ENCODE measurements around the gene ZBTB16.

ZBTB16 gene

DNA sequence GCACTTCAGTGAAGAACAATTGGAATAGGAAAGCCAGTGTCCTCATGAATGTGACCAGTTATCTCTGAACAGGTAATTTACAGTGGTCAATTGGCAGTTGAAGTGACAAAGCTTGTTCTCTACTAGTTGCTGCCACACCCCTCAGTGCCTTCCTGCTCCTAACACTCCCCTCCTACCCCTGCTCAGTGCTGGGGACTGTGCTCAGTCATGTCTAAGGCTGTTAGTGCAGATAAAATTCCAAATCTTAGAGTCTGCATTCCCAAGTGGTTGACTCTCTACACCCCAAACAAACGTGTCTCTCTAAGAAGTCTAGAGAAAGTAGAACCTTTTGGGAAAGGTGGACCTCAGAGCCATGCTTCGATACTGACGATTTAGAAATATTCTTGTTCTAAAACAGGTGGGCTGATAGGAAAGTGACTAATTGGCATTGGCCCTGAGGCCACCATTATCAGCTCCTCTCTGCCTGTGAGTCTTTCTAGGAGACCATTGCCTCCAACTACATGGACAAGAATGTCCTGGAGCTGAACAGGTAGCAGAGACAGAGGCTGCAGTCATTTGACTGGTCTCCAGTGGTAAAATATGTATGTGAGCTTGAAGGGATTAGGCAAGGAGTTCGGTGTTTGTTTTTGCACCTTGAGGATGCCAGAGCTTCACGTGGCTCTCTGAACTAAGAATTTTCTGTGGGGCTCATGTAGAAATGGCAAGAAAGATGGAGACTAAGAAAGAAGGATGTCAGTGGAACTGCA is 214.6 kb downstream of the ZBTB16 start:
- no peak for DNase-seq

DNA sequence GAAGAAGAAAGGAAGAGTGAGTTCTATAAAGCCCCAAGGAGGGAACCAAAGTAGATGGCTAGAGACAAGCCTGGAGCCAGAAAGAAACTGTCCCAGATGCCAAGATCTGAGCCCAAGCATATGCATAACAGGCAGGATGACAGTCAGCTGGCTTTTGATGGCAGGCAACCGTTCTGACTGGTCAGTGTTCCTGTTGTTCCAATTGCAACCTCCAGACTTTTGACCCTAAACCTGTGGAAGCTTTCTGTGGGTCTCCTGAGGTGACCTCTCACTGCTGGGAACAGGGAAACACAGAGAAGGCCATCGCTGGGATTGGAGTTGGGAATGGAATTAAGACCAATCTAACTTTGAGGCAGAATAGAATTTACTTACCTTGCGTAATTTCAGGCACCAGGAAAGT is 215.1 kb downstream of the ZBTB16 start:
- DNase-seq, result no peak

DNA sequence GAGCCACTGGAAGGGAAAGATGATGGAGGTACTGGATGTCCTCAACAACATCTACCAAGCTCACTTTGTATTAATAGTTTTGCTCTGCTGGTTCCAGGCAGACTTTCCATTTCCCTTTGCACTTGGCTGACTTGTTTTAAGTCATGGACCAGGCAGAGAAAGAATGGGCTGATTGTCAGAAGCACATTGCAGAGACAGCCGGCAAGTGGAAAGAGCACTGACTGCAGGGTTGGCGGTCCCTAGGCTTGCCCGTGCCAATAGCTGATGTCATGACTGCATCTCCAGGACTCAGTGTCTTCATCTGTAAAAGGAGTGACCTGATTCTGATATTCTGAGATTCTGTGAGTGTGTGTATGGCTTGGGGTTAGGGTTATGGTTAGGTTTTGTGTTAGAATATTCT is 215.8 kb downstream of the ZBTB16 start:
- no peak for DNase-seq

DNA sequence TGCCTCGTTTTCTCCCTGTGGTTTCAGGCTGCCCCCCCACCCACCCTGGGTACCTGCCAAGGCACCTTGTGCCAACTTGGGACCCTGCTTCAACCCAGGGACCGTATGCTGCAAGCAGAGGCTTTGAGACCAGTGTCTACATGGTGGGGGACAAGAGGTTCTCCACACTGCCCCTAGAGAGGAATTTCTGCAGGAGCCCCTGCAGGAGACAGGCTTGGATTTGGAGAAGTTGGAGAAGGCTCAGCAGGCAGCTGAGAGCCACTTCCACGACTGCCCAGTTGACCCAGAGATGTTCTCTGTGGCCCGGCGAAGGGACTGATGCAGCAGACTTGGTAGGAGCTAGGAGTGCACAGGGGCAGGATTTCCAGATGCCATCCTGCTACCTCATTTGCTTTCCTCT is 216.6 kb downstream of the ZBTB16 start:
- no peak for DNase-seq

DNA sequence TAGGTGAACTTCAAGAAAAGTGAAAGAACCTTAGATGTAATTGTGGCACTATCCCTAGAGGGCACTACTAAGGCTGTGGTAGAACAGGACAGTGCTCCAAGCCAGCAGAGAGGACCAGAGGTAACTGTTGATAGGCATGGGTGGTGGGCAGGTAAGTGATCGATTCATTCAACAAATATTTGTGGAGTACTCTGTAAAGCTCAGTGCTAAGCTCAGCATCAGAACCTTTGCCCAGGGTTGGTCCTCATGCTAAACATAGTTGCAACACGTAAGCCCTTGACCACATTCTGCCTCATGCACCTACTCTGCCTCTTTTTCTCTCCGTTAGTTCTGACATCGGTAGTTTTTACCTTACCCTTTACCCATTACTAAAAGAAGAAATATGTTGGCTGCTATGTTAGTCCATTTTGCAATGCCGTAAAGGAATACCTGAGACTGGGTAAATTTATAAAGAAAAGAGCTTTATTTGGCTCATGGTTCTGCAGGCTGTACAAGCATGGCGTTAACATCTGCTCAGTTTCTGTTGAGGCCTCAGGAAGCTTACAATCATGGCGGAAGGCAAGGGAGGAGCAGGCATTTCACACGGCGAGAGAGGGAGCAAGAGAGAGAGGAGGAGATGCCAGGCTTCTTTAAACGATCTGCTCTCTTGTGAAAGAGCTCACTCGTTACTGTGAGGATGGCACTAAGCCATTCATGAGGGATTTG is 218.3 kb downstream of the ZBTB16 start:
- no peak for DNase-seq

DNA sequence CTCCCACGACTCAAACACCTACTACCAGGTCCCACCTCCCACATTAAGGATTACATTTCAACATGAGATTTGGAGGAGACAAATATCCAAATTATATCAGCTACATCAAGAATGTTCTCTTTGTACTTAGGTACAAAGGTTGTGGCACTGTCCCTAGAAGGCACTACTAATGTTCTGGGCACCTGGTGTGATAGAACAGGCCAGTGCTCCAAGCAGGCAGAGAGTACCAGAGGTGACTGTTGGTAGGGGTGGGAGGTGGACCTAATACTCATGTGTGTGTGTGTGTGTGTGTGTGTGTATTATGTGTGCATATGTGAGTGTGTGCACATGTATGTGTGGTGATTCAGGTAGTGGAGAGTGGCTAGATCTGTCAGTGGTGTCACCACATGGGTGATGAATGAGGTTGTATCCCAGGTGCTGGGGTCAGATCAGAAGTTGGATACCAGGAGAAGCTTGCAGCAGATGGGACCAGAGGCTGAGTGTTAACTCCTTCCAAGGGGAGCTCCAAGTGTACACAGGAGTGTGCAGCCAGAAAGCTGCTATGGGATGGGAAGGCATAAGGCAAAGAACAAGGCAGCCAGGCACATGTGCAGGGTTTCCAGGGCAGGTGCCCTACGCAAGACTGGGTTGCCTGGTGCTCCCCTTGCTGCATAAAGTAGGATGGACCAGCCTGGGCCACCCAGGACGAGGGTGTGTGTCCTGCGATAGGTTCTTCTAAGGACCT is 219.0 kb downstream of the ZBTB16 start:
- DNase-seq, result no peak

DNA sequence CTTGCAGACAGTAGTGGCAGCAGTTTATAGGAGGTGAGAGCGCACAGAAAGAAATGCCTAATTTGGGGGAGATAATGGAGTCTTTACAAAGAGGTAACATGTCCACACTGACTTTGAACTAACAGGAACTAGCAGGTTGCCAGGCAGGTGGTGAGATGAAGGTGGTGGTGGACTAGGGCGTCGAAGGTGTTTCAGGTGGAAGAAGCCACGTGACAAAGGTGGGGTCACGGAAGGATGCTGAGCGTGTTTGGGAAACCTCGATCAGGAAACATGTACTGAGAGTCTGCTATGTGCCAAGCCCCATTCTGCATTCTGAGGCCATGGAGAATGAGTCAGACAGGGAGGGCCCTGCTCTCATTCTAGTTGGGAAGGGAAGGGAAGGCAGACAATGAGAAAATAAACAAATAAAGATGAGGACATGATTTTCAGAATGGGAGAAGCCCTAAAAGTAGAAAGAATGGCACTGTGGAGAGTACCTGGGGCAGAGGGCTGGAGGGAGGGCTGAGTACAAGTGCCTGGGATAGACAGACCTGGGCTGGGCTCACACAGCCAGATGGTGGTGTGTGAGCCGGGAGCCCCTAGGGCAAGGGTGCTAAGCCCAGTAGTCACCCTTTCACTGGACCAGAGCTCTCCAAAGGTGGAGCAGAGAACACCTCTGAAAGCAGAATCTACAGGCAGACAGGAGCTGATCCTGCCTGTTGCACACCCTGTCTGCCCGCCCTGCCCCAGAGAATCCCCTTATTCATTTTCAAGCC is 220.5 kb downstream of the ZBTB16 start:
- DNase-seq, result no peak

DNA sequence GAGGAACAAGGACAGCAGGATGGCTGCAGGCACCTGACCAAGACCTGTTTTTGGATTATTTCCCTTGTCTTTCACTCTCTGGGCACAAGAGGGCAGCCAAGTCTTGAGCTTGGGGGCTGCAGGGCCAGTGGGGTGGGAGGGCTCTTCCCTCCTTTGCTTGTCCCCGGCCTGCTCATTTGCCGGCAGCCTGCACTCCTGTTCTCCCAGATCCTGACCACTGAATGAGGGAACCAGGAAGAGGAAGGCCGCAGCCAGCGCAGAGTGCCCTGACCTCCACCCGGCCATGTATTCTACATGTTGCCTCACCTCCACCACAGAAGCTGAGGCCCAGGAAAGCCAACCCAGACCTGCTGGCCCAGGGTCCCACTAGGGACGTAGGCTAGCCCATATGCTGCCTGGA is 221.2 kb downstream of the ZBTB16 start:
- no peak for DNase-seq

DNA sequence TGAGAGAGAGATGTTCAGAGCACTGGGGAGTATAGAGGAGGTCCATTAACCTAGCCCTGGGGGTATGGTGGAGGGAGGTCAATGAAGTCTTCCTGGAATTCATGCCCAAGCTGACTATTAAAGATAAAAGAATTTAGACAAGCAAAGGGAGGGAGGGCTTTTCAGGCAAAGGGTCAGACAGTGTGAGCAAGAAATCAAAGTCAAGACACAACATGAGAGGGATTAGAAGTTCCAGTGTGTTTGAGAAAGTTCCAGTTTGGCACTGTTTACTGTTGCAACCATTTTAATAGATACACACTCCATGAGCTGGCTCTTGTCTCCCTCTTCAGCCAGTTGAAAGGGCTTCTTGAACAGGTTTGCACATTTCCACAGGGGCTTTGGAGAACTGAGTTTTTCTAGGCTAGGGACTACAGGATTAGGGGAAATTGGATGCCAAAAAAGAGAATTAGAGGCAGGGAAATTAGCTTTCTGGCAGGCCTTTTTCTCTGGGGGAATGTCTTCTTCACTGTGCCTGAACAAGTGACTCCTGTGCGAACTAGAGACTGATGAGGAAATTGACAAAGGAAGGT is 222.0 kb downstream of the ZBTB16 start:
- DNase-seq, result no peak

DNA sequence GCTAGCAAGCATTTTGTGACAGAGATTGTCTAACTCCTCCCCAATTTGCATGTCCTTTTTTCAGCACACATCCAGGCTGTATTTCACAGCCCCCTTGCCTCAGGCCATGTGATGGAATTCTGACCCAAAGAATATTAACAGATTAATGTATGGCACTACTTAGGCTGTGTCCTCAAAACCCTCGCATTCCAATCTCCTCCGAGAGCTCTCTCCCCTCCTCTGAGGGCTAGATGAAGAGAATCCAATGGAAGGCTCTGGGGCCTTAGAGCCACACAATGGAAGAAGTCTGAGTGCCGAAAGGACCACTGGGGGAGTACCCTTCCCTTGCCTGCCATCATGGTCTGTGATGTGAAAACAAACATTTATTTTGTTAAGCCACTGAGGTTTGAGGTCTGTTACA is 223.0 kb downstream of the ZBTB16 start:
- DNase-seq, result no peak

DNA sequence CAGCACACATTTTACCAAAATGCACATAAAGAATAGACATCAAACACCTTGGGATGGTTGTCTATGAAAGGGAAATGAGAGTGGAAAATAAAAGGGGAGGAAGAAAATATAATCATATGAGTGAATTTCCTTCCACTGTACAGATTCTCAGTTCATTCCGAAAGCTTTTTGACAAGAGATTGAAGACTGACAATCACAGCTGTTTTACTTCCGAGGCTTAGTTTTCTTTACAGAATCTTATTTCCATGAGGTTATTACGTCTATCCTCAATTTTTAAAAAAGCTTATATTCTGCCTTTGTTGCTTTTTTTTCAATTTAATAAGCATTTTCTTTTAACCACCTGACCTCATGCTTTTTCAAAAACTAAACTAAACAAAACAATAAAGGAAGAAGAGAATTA is 223.9 kb downstream of the ZBTB16 start:
- DNase-seq, result no peak

DNA sequence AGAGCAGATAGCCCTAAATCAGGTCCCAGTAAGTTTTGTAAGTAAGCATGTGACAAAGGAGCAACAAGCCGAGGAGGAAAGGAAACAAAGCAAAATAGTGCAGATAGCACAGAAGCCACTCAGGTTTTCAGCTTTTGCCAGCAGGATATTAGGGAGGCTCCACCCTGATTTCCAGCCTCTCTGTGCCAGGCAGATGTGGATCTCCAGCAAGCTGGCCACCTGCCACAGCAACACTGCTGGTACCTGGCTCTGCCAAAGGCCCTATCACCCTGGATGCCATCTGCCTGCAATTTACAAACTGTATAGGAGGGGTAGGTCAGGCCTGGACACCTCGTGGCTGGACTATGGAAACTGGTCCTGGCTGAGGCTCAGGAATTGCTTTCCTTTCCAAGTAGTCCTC is 224.5 kb downstream of the ZBTB16 start:
- no peak for DNase-seq

DNA sequence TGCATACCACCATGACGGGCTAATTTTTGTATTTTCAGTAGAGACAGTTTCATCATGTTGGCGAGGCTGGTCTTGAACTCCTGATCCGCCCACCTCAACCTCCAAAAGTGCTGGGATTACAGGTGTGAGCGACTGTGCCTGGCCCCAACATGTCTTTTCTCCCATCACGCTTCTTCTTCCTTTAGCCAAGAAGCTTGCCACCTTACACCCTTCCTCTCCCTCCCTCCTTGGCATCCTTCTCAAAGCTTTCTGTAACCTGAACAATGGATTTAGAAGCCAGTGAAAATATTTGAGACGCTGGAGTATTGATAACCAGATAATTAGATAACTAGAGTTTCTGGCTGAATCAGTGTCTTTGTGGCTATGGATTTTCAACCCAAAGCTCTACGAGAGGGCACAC is 225.4 kb downstream of the ZBTB16 start:
- DNase-seq, result no peak

DNA sequence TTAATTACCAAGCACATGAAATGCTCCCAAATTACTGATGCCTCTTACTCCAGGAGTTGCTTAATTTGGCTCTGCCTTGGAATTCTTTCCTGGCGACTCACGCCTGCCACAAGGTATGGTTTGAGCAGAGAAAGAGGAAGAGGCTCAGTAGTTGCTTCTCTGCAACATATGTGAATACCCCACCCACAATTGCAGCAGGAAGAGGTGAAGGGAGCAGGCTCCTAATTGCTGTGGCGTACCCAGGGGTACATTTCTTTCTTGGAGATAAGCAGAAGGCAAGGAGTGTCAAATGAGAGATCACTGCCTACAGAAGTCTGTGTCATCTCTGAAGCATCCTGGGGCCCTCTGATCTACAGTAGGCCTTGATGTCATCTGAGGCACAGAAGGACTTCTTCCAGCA is 226.1 kb downstream of the ZBTB16 start:
- no peak for DNase-seq

DNA sequence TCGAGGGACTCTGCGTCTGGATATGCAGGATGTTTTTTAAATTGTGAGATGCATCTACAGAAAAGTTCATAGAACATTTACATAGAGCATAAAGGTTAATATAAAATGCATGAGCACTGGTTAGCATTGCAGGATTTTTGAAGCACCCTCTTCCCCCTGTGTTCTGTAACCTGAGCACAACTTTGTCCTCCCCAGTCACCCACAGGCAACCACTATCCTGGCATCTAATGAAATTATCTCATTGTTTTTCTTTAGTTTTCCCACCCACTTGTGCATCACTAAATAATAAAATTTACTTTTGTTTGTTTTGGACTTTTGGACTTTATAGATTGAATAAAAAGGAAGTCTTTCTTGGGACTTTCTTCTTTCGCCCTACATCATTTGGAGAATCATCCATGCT is 226.7 kb downstream of the ZBTB16 start:
- DNase-seq, result no peak

DNA sequence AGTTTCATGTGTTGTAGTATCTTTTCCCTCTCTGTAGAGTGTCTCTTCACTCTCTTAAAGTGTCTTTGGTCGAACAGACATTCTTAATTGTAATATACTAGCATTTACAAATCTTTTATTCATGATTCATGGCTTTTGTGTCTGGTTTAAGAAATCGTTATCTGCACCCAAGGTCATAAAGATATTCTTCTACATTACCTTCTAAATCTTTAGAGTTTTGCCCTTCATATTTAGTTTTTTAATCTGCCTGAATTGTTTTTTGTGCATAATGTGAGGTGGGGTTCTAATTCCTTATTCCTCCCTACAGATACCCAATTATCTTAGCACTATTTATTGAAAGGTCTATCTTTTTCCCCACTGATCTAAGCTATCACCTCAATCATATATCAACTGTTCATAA is 227.6 kb downstream of the ZBTB16 start:
- no peak for DNase-seq

DNA sequence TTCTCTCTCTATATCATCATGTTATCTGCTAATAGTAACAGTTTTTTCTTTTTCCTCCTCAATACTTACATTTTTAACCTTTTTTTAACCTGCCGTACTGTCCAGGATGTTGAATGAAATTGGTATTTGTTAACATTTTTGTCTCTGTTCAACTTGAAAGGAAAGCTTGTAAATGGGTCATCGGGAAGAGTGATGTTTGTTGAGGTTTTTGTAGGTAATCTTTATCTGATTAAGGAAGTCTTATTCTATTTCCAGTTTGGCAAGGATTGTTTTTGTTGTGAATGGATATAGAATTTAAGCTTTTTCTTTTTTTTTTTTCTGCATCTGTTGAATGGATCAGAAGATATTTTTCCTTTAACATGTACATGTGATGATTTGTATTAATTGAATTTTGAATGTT is 228.6 kb downstream of the ZBTB16 start:
- DNase-seq, result no peak

DNA sequence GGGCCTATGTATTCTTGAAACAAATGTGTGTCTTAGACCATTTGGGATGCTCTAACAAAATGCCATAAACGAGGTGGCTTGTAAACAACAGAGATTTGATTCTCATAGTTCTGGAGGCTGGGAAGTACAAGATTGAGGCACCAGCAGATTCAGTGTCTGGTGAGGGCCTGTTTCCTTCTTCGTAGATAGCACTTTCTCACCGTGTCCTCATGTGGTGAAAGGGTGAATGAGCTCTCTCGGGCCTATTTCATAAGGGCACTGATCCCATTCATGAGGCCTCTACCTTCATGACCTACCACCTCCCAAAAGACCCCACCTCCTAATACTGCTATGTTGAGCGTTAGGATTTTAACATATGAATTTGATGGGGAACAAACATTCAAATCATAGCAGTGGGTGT is 230.3 kb downstream of the ZBTB16 start:
- DNase-seq, result no peak

DNA sequence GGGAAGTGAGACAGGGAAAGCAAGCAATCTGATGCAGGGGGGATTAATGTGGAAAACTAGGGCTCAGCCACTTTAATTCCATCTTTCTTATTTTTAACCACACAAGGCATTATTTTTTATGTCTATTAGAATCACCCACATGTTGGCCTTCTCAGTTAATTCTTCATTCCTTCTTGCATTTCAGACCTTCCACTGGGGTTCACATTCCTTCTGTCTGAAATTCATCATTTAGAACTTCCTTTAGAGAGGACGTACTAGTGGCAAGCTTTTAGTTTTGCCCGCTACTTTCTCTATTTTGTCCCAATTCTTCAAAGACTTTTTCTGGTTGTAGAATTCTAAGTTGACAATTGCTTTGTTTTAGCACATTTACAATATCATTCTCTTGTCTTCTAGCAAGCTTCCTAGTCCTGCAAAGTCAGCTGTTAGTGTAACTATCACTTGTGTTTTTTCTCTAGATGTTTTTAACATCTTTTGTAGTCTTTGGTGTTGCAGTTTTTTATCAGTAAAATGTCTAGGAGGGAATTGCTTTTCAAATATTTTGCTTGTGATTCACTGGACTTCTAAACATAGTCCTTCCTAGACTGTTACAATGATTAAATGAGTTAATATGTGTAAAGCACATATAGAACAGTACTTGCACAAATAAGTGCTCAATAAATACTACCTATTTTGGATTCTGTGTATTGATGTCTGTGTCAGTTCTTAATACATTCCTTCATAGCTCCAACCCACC is 231.2 kb downstream of the ZBTB16 start:
- no peak for DNase-seq

DNA sequence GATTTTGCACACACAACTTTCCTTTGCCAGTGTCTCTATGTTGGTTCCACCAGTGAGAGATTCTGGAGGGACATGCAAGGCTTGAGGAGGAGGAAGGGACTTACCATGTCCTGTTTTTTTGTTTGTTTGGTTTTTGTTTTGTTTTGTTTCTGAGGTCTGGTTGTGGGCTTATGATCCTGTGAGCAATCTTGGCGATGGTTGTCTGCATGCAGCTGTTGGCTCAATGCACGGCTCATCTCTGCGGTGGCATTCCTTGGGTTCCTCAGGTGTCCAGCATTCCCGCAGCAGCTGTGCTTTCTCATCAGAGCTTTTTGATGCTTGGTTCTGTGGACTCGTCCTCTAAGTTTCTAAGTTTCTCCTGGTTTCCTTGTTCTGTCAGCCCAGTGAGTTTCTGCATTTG is 231.9 kb downstream of the ZBTB16 start:
- no peak for DNase-seq

DNA sequence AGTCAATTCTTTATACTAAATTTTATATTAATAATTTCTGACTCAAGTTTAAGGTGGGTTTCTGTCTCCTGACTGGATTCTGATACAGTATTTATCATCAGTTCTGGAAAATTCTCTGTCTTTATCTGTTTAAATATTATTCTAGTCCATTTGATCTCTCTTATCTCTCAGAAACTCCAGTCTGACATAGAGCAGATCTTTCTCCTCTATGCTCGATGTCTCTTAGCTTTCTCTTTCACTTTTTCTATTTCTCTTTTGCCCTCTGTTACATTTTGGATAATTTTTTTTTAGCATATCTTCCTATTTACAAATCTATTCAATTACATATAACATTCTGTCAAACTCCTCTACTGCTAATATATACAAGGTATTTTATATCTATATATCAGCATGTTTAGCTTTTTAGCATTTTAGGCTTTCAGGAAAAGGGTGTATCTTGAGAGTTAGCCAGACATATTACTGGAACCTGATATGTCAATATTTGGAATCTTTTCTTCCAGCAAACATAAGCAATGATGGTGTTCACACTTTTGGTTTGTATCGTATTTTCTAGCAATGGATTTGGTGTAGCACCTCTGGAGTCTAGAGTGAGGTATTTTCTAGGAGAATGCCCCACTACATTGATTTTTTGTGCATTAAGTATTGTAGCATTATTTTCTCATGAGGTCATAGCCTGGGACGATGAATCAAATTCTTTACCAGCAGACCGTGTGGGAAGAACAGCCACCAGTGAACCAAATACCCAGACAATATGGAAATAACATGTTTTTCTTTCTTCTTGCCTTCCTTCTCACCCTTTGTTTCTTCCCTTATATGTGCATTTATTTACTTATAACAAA is 232.6 kb downstream of the ZBTB16 start:
- no peak for DNase-seq
